HCEC 1CT (cell line): Measurements from ENCODE around the gene ITGA11.
A peak's percentile ranks its signal among the peaks of the same experiment; 100 is the strongest.

Experiments used
- DNase-seq: peaks from one replicate; pipeline ENCODE4 v3.0.0-alpha.2; 2017

ITGA11 gene

GRCh38 chr15:68279779-68280753 lies 151.9 kb downstream of the ITGA11 start:
- no peak for DNase-seq

GRCh38 chr15:68278595-68279405 lies 153.2 kb downstream of the ITGA11 start:
- peak; percentile 20 for DNase-seq

GRCh38 chr15:68278345-68278594 lies 153.7 kb downstream of the ITGA11 start:
- DNase-seq: no peak

GRCh38 chr15:68277603-68278344 lies 154.2 kb downstream of the ITGA11 start, which contains the start of gene FEM1B:
Gene FEM1B, plus strand, starts transcription at chr15:68277745. Its CDS starts 673 bp downstream, at chr15:68278418.
- peak; percentile 94 for DNase-seq

- peak; percentile 55 for DNase-seq
These were observed 154.8 kb downstream of the ITGA11 start for GRCh38 chr15:68277131-68277602.

DNA sequence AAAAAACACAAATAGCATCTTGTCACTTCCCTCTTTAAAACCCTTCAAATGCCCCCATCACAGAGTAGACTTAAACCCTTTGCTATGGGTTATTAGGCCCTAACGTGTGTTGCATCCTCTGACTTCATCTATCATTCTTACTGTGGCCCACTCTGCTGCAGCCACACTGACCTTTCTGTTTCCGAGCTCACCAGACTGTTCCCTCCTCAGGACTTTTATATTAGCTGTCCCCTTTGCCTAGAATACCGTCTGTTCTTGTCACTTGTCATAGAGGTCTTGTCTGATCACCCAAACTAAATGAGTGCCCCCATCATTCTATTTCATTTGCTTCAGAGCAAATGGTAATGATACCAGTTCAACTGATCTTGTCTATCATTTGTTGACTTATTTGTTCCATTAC lies 155.3 kb downstream of the ITGA11 start:
- DNase-seq: no peak

DNA sequence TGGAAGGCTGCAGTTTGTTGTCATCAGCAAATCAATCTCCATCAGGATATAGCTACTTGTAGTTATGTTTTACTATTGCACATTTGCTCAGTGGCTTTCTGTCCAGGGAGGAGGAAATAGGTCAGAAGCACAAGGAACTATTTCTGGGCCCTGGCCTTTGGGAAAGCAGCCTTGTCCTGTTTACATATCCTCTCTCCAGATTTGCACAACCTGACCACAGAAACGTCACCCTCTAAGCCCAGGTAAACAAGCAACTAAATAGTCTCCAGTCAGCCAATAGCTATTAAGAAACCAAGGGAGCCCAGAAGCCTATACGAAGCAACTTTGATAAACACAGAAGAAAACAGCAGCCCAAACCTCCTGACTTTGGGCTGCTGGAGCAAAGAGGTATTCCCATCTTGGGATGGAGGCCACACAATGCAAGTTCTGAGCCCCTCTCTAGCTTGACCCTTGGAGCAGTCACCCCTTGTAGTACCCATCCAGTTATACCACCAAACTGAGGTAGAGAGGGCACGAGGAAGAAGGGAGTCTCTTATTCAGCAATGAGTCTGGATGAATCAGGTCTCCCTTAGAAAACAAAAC lies 156.7 kb downstream of the ITGA11 start:
- peak; percentile 66 for DNase-seq

DNA sequence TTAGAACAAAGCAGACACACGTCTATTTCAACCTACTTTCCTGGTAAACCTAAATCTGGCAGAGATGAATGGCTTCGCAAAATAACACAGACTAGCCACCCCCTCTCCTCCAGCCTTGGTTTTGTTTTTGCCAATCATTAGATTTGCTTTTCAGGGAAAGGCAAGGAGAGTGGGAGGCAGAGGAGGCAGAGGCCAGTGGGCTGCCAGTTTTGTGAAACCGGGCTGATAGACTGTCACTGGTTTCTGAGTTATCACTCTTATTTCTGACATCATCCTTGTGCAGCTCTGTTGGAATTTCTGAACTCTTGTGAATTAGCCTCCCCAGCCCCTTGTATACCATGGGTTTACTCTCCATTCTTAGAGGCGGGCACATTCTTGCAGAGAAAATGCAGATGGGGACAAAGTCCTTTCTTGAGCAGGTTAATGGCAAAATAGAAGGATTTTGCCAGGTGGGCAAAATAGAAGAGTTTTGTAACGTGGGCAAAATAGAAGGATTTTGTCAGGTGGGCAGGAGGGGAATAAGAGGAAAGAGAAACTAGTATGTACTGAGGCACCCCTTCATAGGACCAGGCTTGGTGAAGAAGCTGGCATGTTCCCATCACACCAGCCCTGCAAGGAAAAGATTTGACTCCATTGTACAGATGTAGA lies 157.6 kb downstream of the ITGA11 start:
- DNase-seq: no peak

- DNase-seq: peak; percentile 89
These were observed 159.2 kb downstream of the ITGA11 start for GRCh38 chr15:68272721-68273271.

GRCh38 chr15:68271854-68272471 lies 160.0 kb downstream of the ITGA11 start:
- DNase-seq: peak; percentile 73

DNA sequence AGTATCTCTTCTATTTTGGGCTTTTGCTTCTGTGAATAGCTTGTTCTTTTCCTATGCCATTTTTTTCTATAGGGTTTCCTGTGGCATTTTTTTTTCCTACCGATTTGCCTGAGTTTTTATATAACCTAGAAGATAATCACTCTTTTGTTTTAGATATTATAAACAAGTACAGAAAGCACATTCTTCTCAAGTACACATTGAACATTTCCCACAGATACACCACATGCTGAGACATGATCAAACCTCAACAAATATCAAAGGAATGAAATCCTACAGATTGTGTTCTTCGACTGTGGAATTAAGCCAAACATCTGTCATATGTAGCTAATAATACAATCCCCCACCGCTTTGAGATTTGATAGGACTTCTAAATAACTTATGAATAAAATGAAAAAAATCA lies 163.6 kb downstream of the ITGA11 start:
- DNase-seq: no peak

- DNase-seq: no peak
These were observed 166.3 kb downstream of the ITGA11 start for GRCh38 chr15:68265674-68266073.

DNA sequence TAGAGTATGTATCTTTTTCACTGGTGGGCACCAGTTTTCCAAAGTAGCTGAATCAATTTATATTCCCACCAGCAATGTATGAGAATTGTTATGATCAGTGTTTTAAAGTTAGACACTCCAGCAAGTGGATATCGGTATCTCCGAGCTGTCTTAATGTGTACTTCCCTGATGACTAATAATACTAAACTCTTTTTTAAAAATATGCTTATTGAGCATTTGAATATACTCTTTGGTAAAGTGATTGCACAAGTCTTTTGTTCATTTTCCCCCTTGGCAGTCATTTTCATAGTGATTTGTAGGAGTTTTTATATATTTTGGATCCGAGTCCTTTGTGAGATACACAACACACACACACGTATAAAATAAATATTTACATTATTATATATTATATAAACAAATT lies 166.9 kb downstream of the ITGA11 start:
- no peak for DNase-seq

DNA sequence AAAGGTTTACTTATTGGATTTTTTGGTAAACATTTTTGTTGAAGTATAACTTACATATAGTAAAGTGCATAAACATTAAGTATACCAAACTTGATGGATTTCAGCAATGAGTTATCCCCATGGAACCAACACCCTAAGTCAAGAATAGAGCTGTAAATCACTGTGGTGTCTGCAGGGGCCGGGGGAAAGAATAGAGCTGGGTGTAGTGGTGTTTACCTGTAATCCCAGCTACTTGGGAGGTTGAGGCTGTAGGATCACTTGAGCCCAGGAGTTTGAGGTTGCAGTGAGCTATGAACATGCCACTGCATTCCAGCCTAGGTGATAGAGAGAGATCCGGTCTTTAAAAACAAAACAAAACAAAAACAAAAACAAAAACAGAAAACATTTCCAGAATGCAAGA lies 167.7 kb downstream of the ITGA11 start:
- DNase-seq: no peak

- no peak for DNase-seq
These were observed 169.2 kb downstream of the ITGA11 start for GRCh38 chr15:68262514-68263356.

GRCh38 chr15:68261980-68262379 lies 170.0 kb downstream of the ITGA11 start:
- no peak for DNase-seq

DNA sequence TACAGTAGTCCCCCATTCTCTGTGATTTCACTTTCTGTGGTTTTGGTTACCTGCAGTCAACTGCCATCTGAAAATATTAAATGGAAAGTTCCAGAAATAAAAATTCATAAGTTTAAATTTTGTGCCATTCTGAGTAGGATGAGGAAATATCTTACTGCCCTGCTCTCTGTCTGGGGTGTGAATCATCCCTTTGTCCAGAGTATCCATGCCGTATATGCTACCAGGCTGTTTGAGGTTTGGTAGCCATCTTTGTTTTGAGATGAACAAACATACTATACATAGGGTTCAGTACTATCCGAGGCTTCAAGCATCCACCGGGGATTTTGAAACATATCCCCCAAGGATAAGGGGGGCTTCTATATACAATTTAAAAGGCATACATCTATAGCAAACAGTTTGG lies 170.7 kb downstream of the ITGA11 start:
- no peak for DNase-seq

DNA sequence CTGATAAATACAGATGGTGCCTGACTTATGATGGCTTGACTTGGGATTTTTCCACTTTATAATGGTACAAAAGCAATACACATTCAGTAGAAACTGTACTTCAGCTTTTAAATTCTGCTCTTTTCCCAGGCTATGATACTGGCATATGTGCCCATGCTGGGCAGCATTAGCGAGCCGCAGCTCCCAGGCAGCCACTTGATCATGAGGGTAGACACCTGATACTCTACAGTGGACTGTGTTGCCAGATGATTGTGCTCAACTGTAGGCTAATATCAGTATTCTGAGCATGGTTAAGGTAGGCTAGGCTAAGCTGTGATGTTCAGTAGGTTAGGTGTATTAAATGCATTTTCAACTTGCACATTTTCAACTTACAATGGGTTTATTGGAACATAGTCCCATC lies 172.1 kb downstream of the ITGA11 start:
- no peak for DNase-seq

- no peak for DNase-seq
These were observed 173.3 kb downstream of the ITGA11 start for GRCh38 chr15:68258692-68259091.

GRCh38 chr15:68256675-68257450 lies 175.1 kb downstream of the ITGA11 start:
- DNase-seq: peak; percentile 79
